HepG2 (cell line): Measurements from ENCODE around the gene SGCD. TPM values are rescaled to one million over a fixed set of nuclear protein-coding genes. Genes with fewer than 3 reads are reported as not detected.

Experiments
- ARID2 ChIP-seq: sonication (generic); formaldehyde crosslinking; IDR thresholded peaks from 2 replicates; pipeline ENCODE4 v1.8.1; 2022; ENCODE audit warnings: mild to moderate bottlenecking, missing genetic modification reagents, borderline replicate concordance
- ARNTL ChIP-seq: sonication (generic); formaldehyde crosslinking; IDR thresholded peaks from 2 replicates; pipeline ENCODE4 v1.4.0; 2020; ENCODE audit warnings: mild to moderate bottlenecking, missing genetic modification reagents
- BRD4 ChIP-seq: sonication (generic); formaldehyde crosslinking; IDR thresholded peaks from 2 replicates; pipeline ENCODE4 v1.4.0; 2020; ENCODE audit warnings: missing genetic modification reagents
- CBX1 ChIP-seq: IDR thresholded peaks from one replicate; pipeline ENCODE4 v1.6.1; 2016; ENCODE audit warnings: antibody characterized with exemption, low read depth
- FOXK1 ChIP-seq: sonication (generic); formaldehyde crosslinking; IDR thresholded peaks from 2 replicates; pipeline ENCODE4 v1.4.0; 2020; ENCODE audit warnings: low read depth, missing genetic modification reagents, borderline replicate concordance
- HMGA1 ChIP-seq: sonication (generic); formaldehyde crosslinking; conservative IDR thresholded peaks from 2 replicates; pipeline ENCODE4 v1.4.0; 2020; ENCODE audit warnings: missing genetic modification reagents
- HNRNPK ChIP-seq: fragments of 200-400 bp; formaldehyde crosslinking; IDR thresholded peaks from 2 replicates; pipeline ENCODE4 v1.6.1; 2018; ENCODE audit warnings: low read length, low read depth, moderate library complexity, mild to moderate bottlenecking; ENCODE audit not compliant: poor library complexity, severe bottlenecking
- IRF2 ChIP-seq: IDR thresholded peaks from 2 replicates; pipeline ENCODE4 v1.6.1; 2018; ENCODE audit warnings: missing genetic modification reagents, missing compliant biosample characterization
- KLF15 ChIP-seq: sonication (generic); formaldehyde crosslinking; IDR thresholded peaks from 2 replicates; pipeline ENCODE4 v1.8.1; 2023; ENCODE audit warnings: borderline replicate concordance, mild to moderate bottlenecking, inconsistent platforms, missing genetic modification reagents, mixed read lengths
- LCORL ChIP-seq, 2 experiments: fragments of 450-650 bp in 1 of 2; sonication (generic) in 1 of 2; formaldehyde crosslinking in 1 of 2; IDR thresholded peaks; 2 replicates each; pipeline versions ENCODE4 v1.5.0 to v1.6.1; 2017 to 2020; ENCODE audit warnings: antibody characterized with exemption in 1 of 2, missing genetic modification reagents in 1 of 2
- MXD4 ChIP-seq: IDR thresholded peaks from 2 replicates; pipeline ENCODE4 v1.6.1; 2016; ENCODE audit warnings: mild to moderate bottlenecking, missing biosample characterization, missing genetic modification reagents
- MYC ChIP-seq: sonication (generic); formaldehyde crosslinking; IDR thresholded peaks from 2 replicates; pipeline ENCODE4 v1.9.0; 2021; ENCODE audit warnings: missing genetic modification reagents, borderline replicate concordance
- NFYC ChIP-seq: IDR thresholded peaks from 2 replicates; pipeline ENCODE4 v1.6.1; 2016; ENCODE audit warnings: missing genetic modification reagents, missing compliant biosample characterization
- PAF1 ChIP-seq: IDR thresholded peaks from 2 replicates; pipeline ENCODE4 v1.6.1; 2016; ENCODE audit warnings: missing genetic modification reagents, missing compliant biosample characterization
- PHB2 ChIP-seq: fragments of 450-650 bp; IDR thresholded peaks from 2 replicates; pipeline ENCODE4 v1.6.1; 2018; ENCODE audit not compliant: partially characterized antibody
- RFX5 ChIP-seq: IDR thresholded peaks from 2 replicates; pipeline ENCODE4 v1.6.1; 2011; ENCODE audit warnings: low read depth, low read length, improper control_type of control experiment
- SMAD3 ChIP-seq: sonication (generic); formaldehyde crosslinking; IDR thresholded peaks from 2 replicates; pipeline ENCODE4 v1.4.0; 2020; ENCODE audit warnings: missing genetic modification reagents
- ZBTB33 ChIP-seq: sonication (generic); formaldehyde crosslinking; IDR thresholded peaks from 2 replicates; pipeline ENCODE4 v1.4.0; 2020; ENCODE audit warnings: missing genetic modification reagents
- ZFYVE20 ChIP-seq: sonication (generic); formaldehyde crosslinking; IDR thresholded peaks from 2 replicates; pipeline ENCODE4 v1.8.0; 2023; ENCODE audit warnings: low read depth, mild to moderate bottlenecking, moderate library complexity, missing genetic modification reagents, borderline replicate concordance
- ZMYM3 ChIP-seq: sonication (generic); formaldehyde crosslinking; IDR thresholded peaks from 2 replicates; pipeline ENCODE4 v1.5.1; 2020; ENCODE audit warnings: mild to moderate bottlenecking, missing genetic modification reagents
- ZMYM4 ChIP-seq: sonication (generic); formaldehyde crosslinking; IDR thresholded peaks from 2 replicates; pipeline ENCODE4 v1.8.1; 2023; ENCODE audit warnings: mild to moderate bottlenecking, missing genetic modification reagents
- ZNF143 ChIP-seq: sonication (generic); formaldehyde crosslinking; IDR thresholded peaks from 2 replicates; pipeline ENCODE4 v1.4.0; 2020; ENCODE audit warnings: missing genetic modification reagents
- ZNF232 ChIP-seq: sonication (generic); formaldehyde crosslinking; IDR thresholded peaks from 2 replicates; pipeline ENCODE4 v1.4.0; 2020; ENCODE audit warnings: missing genetic modification reagents, borderline replicate concordance
- ZNF451 ChIP-seq: sonication (generic); formaldehyde crosslinking; IDR thresholded peaks from 2 replicates; pipeline ENCODE4 v1.5.0; 2020; ENCODE audit warnings: mild to moderate bottlenecking, missing genetic modification reagents
- ZNF549 ChIP-seq: sonication (generic); formaldehyde crosslinking; IDR thresholded peaks from 2 replicates; pipeline ENCODE4 v1.5.0; 2020; ENCODE audit warnings: missing genetic modification reagents
- polyA plus RNA-seq, 8 experiments: library from polyadenylated mRNA; depleted of rRNA in 3 of 8; stranded (reverse) in 7 of 8; unstranded in 1 of 8; fragments of >200 nt; fragmentation: Illumina TruSeq in 4 of 8; extraction: Trizol in 4 of 8; gene quantifications; 2 replicates each; pipeline versions ENCODE4 v1.2.1 to v1.2.3, GENCODE V29; 2011 to 2016; ENCODE audit warnings: low read depth in 4 of 8, missing spikeins in 1 of 8, mixed read lengths in 1 of 8; ENCODE audit not compliant: insufficient read depth in 1 of 8
- total RNA-seq, 5 experiments: library from RNA; depleted of rRNA; stranded (reverse); fragments of >200 nt; fragmentation: Illumina TruSeq; extraction: Trizol; gene quantifications; 2 replicates each; pipeline ENCODE4 v1.2.3, GENCODE V29; 2016; ENCODE audit warnings: low read depth in 1 of 5
- TF ChIP-seq, protein P1 (sequence below): IDR thresholded peaks from 2 replicates; pipeline ENCODE4 v1.6.1; 2016; ENCODE audit warnings: mild to moderate bottlenecking, missing biosample characterization, missing genetic modification reagents
- TF ChIP-seq, protein P2 (sequence below): sonication (generic); formaldehyde crosslinking; IDR thresholded peaks from 2 replicates; pipeline ENCODE4 v1.4.0; 2020; ENCODE audit warnings: missing genetic modification reagents
- TF ChIP-seq, protein P3 (sequence below): sonication (generic); formaldehyde crosslinking; IDR thresholded peaks from 2 replicates; pipeline ENCODE4 v1.5.0; 2020; ENCODE audit warnings: mild to moderate bottlenecking, missing genetic modification reagents

SGCD gene
- total and polyA plus RNA-seq, 2 of the 13 experiments (the other 11 are each of a cell fraction or from before 2014, with no cell fraction given), result not detected

- TF ChIP-seq HMGA1 (CRISPR knock-in tag) (no peak), ZNF549 (CRISPR knock-in tag) (no peak), ARNTL (no peak), ZNF143 (no peak), NFYC (CRISPR knock-in tag) (no peak), SMAD3 (no peak), MYC (CRISPR knock-in tag) (no peak), FOXK1 (no peak), BRD4 (CRISPR knock-in tag) (no peak), ARID2 (CRISPR knock-in tag) (no peak), PAF1 (CRISPR knock-in tag) (no peak), ZNF451 (CRISPR knock-in tag) (no peak), ZBTB33 (CRISPR knock-in tag) (no peak), IRF2 (CRISPR knock-in tag) (no peak), MXD4 (CRISPR knock-in tag) (no peak), ZFYVE20 (CRISPR knock-in tag) (no peak), ZNF232 (CRISPR knock-in tag) (no peak), HNRNPK (no peak), LCORL (IDR thresholded peaks at IDR 0.05) (no peak), LCORL (CRISPR knock-in tag; IDR thresholded peaks at IDR 0.05) (no peak), ZMYM4 (CRISPR knock-in tag) (peak; percentile 57; the same call in 1 of the 2 replicates), ZMYM3 (CRISPR knock-in tag) (no peak), RFX5 (no peak), PHB2 (no peak), CBX1 (no peak), KLF15 (CRISPR knock-in tag) (no peak)
- TF ChIP-seq, protein P1, sequence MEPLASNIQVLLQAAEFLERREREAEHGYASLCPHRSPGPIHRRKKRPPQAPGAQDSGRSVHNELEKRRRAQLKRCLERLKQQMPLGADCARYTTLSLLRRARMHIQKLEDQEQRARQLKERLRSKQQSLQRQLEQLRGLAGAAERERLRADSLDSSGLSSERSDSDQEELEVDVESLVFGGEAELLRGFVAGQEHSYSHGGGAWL, result no peak
- TF ChIP-seq, protein P2, sequence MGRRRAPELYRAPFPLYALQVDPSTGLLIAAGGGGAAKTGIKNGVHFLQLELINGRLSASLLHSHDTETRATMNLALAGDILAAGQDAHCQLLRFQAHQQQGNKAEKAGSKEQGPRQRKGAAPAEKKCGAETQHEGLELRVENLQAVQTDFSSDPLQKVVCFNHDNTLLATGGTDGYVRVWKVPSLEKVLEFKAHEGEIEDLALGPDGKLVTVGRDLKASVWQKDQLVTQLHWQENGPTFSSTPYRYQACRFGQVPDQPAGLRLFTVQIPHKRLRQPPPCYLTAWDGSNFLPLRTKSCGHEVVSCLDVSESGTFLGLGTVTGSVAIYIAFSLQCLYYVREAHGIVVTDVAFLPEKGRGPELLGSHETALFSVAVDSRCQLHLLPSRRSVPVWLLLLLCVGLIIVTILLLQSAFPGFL, result no peak
- TF ChIP-seq, protein P3, sequence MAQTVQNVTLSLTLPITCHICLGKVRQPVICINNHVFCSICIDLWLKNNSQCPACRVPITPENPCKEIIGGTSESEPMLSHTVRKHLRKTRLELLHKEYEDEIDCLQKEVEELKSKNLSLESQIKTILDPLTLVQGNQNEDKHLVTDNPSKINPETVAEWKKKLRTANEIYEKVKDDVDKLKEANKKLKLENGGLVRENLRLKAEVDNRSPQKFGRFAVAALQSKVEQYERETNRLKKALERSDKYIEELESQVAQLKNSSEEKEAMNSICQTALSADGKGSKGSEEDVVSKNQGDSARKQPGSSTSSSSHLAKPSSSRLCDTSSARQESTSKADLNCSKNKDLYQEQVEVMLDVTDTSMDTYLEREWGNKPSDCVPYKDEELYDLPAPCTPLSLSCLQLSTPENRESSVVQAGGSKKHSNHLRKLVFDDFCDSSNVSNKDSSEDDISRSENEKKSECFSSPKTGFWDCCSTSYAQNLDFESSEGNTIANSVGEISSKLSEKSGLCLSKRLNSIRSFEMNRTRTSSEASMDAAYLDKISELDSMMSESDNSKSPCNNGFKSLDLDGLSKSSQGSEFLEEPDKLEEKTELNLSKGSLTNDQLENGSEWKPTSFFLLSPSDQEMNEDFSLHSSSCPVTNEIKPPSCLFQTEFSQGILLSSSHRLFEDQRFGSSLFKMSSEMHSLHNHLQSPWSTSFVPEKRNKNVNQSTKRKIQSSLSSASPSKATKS (CRISPR knock-in tag), result no peak
Measured at GRCh38 chr5:156693113-156693512, 366.1 kb downstream of the SGCD start (continued).
